Activated naive CD8-positive, alpha-beta T cell (primary cell): ENCODE results near the gene KCNMA1.

Experiments
- H3K27ac Mint-ChIP-seq: one replicate; pipeline ENCODE4 v1.8.0; 2021; ENCODE audit warnings: mixed read lengths
- H3K27me3 Mint-ChIP-seq: one replicate; pipeline ENCODE4 v1.8.0; 2021; ENCODE audit warnings: mixed read lengths
- H3K36me3 Mint-ChIP-seq: one replicate; pipeline ENCODE4 v1.8.0; 2021; ENCODE audit warnings: mixed read lengths
- H3K4me1 Mint-ChIP-seq: one replicate; pipeline ENCODE4 v1.8.0; 2021; ENCODE audit warnings: low read depth, mixed read lengths
- H3K4me3 Mint-ChIP-seq: one replicate; pipeline ENCODE4 v1.8.0; 2021; ENCODE audit warnings: mild to moderate bottlenecking, mixed read lengths
- H3K9me3 Mint-ChIP-seq: one replicate; pipeline ENCODE4 v1.8.0; 2021; ENCODE audit warnings: low read depth, mixed read lengths

KCNMA1 gene

GRCh38 chr10:77127243-77127642, 510.4 kb downstream of the KCNMA1 start:
- Mint-ChIP-seq H3K27ac (no peak overlapping the region), H3K4me3 (no peak overlapping the region), H3K27me3 (peaks cover 14% of the 10 kb centered on the region), H3K9me3 (no peaks in the 10 kb centered on the region), H3K36me3 (no peaks in the 10 kb centered on the region), H3K4me1 (no peaks in the 10 kb centered on the region)

- no peaks in the 10 kb centered on the region for H3K9me3 Mint-ChIP-seq
- H3K4me1 Mint-ChIP-seq: no peaks in the 10 kb centered on the region
- peaks cover 5% of the 10 kb centered on the region for H3K27me3 Mint-ChIP-seq
- H3K27ac Mint-ChIP-seq: no peak overlapping the region
- no peaks in the 10 kb centered on the region for H3K36me3 Mint-ChIP-seq
- H3K4me3 Mint-ChIP-seq: no peak overlapping the region
These were observed 512.4 kb downstream of the KCNMA1 start for GRCh38 chr10:77125231-77125630.

- Mint-ChIP-seq H3K36me3 (no peaks in the 10 kb centered on the region), H3K9me3 (no peaks in the 10 kb centered on the region), H3K4me3 (no peak overlapping the region), H3K27me3 (peaks cover 5% of the 10 kb centered on the region), H3K4me1 (no peaks in the 10 kb centered on the region), H3K27ac (no peak overlapping the region)
These were observed 514.3 kb downstream of the KCNMA1 start for GRCh38 chr10:77123330-77123729.

GRCh38 chr10:77121829-77122228, 515.8 kb downstream of the KCNMA1 start:
- H3K4me1 Mint-ChIP-seq: no peaks in the 10 kb centered on the region

GRCh38 chr10:77120666-77121376, 516.8 kb downstream of the KCNMA1 start:
- peaks cover 7% of the 10 kb centered on the region for H3K27me3 Mint-ChIP-seq
- no peaks in the 10 kb centered on the region for H3K9me3 Mint-ChIP-seq
- H3K4me3 Mint-ChIP-seq: no peak overlapping the region
- H3K27ac Mint-ChIP-seq: no peak overlapping the region
- no peaks in the 10 kb centered on the region for H3K36me3 Mint-ChIP-seq
- H3K4me1 Mint-ChIP-seq: no peaks in the 10 kb centered on the region

More at GRCh38 chr10:77121829-77122228, 515.8 kb downstream of the KCNMA1 start:
- no peak overlapping the region for H3K4me3 Mint-ChIP-seq
- no peak overlapping the region for H3K27ac Mint-ChIP-seq
- H3K36me3 Mint-ChIP-seq: no peaks in the 10 kb centered on the region
- H3K27me3 Mint-ChIP-seq: peaks cover 7% of the 10 kb centered on the region
- H3K9me3 Mint-ChIP-seq: no peaks in the 10 kb centered on the region

GRCh38 chr10:77120012-77120411, 517.6 kb downstream of the KCNMA1 start:
- no peaks in the 10 kb centered on the region for H3K9me3 Mint-ChIP-seq
- H3K4me1 Mint-ChIP-seq: no peaks in the 10 kb centered on the region
- no peak overlapping the region for H3K27ac Mint-ChIP-seq
- H3K36me3 Mint-ChIP-seq: no peaks in the 10 kb centered on the region
- H3K27me3 Mint-ChIP-seq: peaks cover 4% of the 10 kb centered on the region
- no peak overlapping the region for H3K4me3 Mint-ChIP-seq

GRCh38 chr10:77118603-77119282, 518.9 kb downstream of the KCNMA1 start:
- no peak overlapping the region for H3K4me3 Mint-ChIP-seq
- peaks cover 4% of the 10 kb centered on the region for H3K27me3 Mint-ChIP-seq
- no peaks in the 10 kb centered on the region for H3K4me1 Mint-ChIP-seq
- H3K9me3 Mint-ChIP-seq: no peaks in the 10 kb centered on the region
- no peak overlapping the region for H3K27ac Mint-ChIP-seq
- no peaks in the 10 kb centered on the region for H3K36me3 Mint-ChIP-seq

GRCh38 chr10:77117501-77117900, 520.1 kb downstream of the KCNMA1 start:
- no peak overlapping the region for H3K27ac Mint-ChIP-seq
- no peaks in the 10 kb centered on the region for H3K9me3 Mint-ChIP-seq
- peaks cover 4% of the 10 kb centered on the region for H3K27me3 Mint-ChIP-seq
- H3K36me3 Mint-ChIP-seq: no peaks in the 10 kb centered on the region
- no peak overlapping the region for H3K4me3 Mint-ChIP-seq
- no peaks in the 10 kb centered on the region for H3K4me1 Mint-ChIP-seq

- no peak overlapping the region for H3K27ac Mint-ChIP-seq
- no peaks in the 10 kb centered on the region for H3K9me3 Mint-ChIP-seq
- no peak overlapping the region for H3K4me3 Mint-ChIP-seq
- no peaks in the 10 kb centered on the region for H3K4me1 Mint-ChIP-seq
- no peaks in the 10 kb centered on the region for H3K36me3 Mint-ChIP-seq
- peaks cover 4% of the 10 kb centered on the region for H3K27me3 Mint-ChIP-seq
These were observed 520.7 kb downstream of the KCNMA1 start for GRCh38 chr10:77116904-77117303.

GRCh38 chr10:77114181-77114821, 523.3 kb downstream of the KCNMA1 start:
- Mint-ChIP-seq H3K9me3 (no peaks in the 10 kb centered on the region), H3K27me3 (peaks cover 4% of the 10 kb centered on the region), H3K27ac (no peak overlapping the region), H3K4me1 (no peaks in the 10 kb centered on the region), H3K4me3 (no peak overlapping the region), H3K36me3 (no peaks in the 10 kb centered on the region)

GRCh38 chr10:77111611-77112550, 525.7 kb downstream of the KCNMA1 start:
- H3K4me3 Mint-ChIP-seq: no peak overlapping the region
- peaks cover under 1% of the 10 kb centered on the region for H3K27me3 Mint-ChIP-seq
- no peaks in the 10 kb centered on the region for H3K4me1 Mint-ChIP-seq
- no peaks in the 10 kb centered on the region for H3K9me3 Mint-ChIP-seq
- H3K27ac Mint-ChIP-seq: no peak overlapping the region
- H3K36me3 Mint-ChIP-seq: no peaks in the 10 kb centered on the region

GRCh38 chr10:77110757-77111156, 526.9 kb downstream of the KCNMA1 start:
- Mint-ChIP-seq H3K9me3 (no peaks in the 10 kb centered on the region), H3K4me3 (no peak overlapping the region), H3K4me1 (no peaks in the 10 kb centered on the region), H3K27ac (no peak overlapping the region), H3K36me3 (no peaks in the 10 kb centered on the region), H3K27me3 (no peaks in the 10 kb centered on the region)

- H3K4me3 Mint-ChIP-seq: no peak overlapping the region
- no peak overlapping the region for H3K27ac Mint-ChIP-seq
- H3K4me1 Mint-ChIP-seq: no peaks in the 10 kb centered on the region
These were observed 528.1 kb downstream of the KCNMA1 start for GRCh38 chr10:77109351-77109994.

GRCh38 chr10:77106676-77107075, 530.9 kb downstream of the KCNMA1 start:
- no peaks in the 10 kb centered on the region for H3K4me1 Mint-ChIP-seq
- no peaks in the 10 kb centered on the region for H3K36me3 Mint-ChIP-seq
- no peaks in the 10 kb centered on the region for H3K9me3 Mint-ChIP-seq
- H3K27ac Mint-ChIP-seq: no peak overlapping the region
- no peak overlapping the region for H3K4me3 Mint-ChIP-seq
- peaks cover 2% of the 10 kb centered on the region for H3K27me3 Mint-ChIP-seq

More at GRCh38 chr10:77109351-77109994, 528.1 kb downstream of the KCNMA1 start:
- Mint-ChIP-seq H3K9me3 (no peaks in the 10 kb centered on the region), H3K36me3 (no peaks in the 10 kb centered on the region), H3K27me3 (no peaks in the 10 kb centered on the region)
